Hepatocyte (in vitro differentiated cells): ENCODE measurements around the gene NCF4.

Source experiments
- EZH2phosphoT487 ChIP-seq: fragments of 200-600 bp; sonication (generic); IDR thresholded peaks from one replicate; pipeline ENCODE4 v1.6.1; 2018; ENCODE audit warnings: antibody characterized with exemption, mild to moderate bottlenecking, low read depth, moderate library complexity; ENCODE audit not compliant: unreplicated experiment, severe bottlenecking
- TF ChIP-seq, protein P1 (sequence below): fragments of 200-600 bp; sonication (generic); IDR thresholded peaks from 2 replicates; pipeline ENCODE4 v1.5.1; 2016; ENCODE audit warnings: antibody characterized with exemption, mild to moderate bottlenecking; ENCODE audit not compliant: poor library complexity

DNA sequence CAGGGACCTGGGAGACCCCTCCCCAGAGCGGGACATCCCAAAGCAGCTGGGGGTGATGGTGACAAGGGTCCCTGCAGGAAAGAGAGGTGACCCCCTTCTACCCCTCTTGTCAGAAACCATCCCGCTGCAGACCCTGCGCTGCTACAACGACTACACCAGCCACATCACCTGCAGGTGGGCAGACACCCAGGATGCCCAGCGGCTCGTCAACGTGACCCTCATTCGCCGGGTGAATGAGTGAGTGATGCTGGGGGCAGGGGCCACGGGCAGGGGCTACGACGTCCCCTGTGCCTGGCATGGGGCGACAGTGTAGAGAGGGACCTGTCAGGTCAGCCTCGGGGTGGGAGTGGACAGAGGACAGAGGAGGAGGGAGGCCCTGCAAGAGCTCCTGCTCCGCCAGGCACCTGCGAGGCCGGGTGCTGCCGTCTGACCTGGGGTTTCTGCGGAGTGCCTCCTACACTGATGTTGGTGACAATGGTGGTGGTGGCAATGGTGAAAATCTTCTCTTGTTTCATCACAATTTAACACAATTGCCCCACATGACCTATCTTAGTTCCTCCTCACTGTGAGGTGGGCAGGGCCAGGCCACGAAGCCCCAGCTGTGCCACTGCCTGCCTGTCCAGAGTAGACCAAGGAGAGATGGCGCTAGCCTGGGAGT, 62.5 kb downstream of the NCF4 start:
- TF ChIP-seq EZH2phosphoT487: no peak
- TF ChIP-seq, protein P1, sequence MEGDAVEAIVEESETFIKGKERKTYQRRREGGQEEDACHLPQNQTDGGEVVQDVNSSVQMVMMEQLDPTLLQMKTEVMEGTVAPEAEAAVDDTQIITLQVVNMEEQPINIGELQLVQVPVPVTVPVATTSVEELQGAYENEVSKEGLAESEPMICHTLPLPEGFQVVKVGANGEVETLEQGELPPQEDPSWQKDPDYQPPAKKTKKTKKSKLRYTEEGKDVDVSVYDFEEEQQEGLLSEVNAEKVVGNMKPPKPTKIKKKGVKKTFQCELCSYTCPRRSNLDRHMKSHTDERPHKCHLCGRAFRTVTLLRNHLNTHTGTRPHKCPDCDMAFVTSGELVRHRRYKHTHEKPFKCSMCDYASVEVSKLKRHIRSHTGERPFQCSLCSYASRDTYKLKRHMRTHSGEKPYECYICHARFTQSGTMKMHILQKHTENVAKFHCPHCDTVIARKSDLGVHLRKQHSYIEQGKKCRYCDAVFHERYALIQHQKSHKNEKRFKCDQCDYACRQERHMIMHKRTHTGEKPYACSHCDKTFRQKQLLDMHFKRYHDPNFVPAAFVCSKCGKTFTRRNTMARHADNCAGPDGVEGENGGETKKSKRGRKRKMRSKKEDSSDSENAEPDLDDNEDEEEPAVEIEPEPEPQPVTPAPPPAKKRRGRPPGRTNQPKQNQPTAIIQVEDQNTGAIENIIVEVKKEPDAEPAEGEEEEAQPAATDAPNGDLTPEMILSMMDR: no peak
